ENCODE data around the gene CEP162. TPM values are rescaled to one million over a fixed set of nuclear protein-coding genes. Genes with fewer than 3 reads are reported as not detected.

Gene CEP162
- total and polyA plus RNA-seq, 2 donors (not counting 1 experiment from before 2014, with no cell fraction given), result 1.8 to 13.4 TPM

DNA sequence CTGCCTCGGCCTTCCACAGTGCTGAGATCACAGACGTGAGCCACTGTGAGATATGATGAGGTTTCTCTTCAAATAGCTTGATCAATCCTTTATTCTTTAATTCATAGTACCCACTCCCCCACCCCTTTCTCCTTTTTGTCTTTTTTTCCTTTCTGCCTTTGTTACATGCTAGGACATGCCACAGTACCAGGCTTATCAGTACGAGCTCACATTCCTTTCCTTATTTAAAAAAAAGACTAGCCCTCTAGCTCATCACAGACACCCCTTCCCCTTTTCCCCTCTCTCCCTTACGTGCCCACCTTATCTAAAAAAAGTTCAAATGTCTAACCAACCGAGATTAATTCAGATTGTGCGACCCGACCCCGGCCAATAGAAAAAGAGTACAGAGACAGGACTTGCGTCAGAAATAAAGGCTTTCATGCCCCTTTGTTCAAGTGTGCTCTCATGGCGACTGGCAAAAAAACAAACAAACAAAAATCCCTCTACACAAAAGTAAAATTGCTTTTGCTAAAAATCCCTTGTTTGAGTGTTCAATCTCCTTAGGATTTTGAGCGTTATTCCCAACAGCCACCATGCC, 144.7 kb downstream of the CEP162 start:
- Histone ChIP-seq H3K9me3 (ENCODE audit: control extremely low read depth in 1 of 3, control insufficient read depth in 2 of 3, insufficient read depth in 1 of 3, low read length in 2 of 3) (no peaks in the 10 kb centered on the region), H3K79me2 (ENCODE audit: control insufficient read depth, insufficient read depth, low read length) (no peaks in the 10 kb centered on the region), H4K20me1 (ENCODE audit: control insufficient read depth, insufficient read depth, low read length, poor library complexity, severe bottlenecking) (no peaks in the 10 kb centered on the region), H3K9ac (ENCODE audit: low read length) (no peak overlapping the region), H3K27me3 (replicated peaks in 1 of 4; ENCODE audit: control extremely low read depth in 1 of 4, control insufficient read depth in 3 of 4, insufficient read depth in 4 of 4, low read length in 3 of 4) (no peaks in the 10 kb centered on the region), H3K4me2 (replicated peaks; ENCODE audit: low read depth, low read length, poor library complexity, severe bottlenecking) (no peak overlapping the region), H2AFZ (ENCODE audit: insufficient read depth, low read depth, low read length, poor library complexity, severe bottlenecking) (no peak overlapping the region), H3K4me1 (ENCODE audit: control insufficient read depth in 2 of 2, insufficient read depth in 2 of 2, low read length in 2 of 2) (no peaks in the 10 kb centered on the region), H3K36me3 (replicated peaks in 1 of 2; ENCODE audit: control extremely low read depth in 1 of 2, control insufficient read depth in 1 of 2, extremely low read depth in 1 of 2, insufficient read depth in 2 of 2, low read length in 1 of 2) (no peaks in the 10 kb centered on the region), H3K4me3 (ENCODE audit: control extremely low read depth in 1 of 5, extremely low read depth in 1 of 5, insufficient read depth in 1 of 5, low read depth in 2 of 5, low read length in 4 of 5) (no peak overlapping the region), H3K27ac (ENCODE audit: low read length in 2 of 2) (no peak overlapping the region)
- Mint-ChIP-seq H3K9me3 (ENCODE audit: insufficient read depth) (no peaks in the 10 kb centered on the region), H3K27ac (no peak overlapping the region), H3K4me1 (no peaks in the 10 kb centered on the region), H3K4me3 (no peak overlapping the region), H3K27me3 (peaks cover 11% of the 10 kb centered on the region)
- TF ChIP-seq EZH2 (IDR thresholded peaks at IDR 0.05; ENCODE audit: borderline replicate concordance, insufficient read depth, low read depth, low read length, poor library complexity, severe bottlenecking) (no peak), CTCF (IDR thresholded peaks at IDR 0.05) (no peak)
- ATAC-seq (ENCODE audit: low read depth) (no peak), DNase-seq (no peak)
- intact Hi-C loops (cut with micrococcal nuclease), result no loop called here
- POLR2A ChIA-PET, result no interaction called here
- WGBS (ENCODE audit: insufficient coverage), result 83% methylated on average over 7 of the region's 11 CpGs
- CTCF ChIA-PET, result no interaction called here

DNA sequence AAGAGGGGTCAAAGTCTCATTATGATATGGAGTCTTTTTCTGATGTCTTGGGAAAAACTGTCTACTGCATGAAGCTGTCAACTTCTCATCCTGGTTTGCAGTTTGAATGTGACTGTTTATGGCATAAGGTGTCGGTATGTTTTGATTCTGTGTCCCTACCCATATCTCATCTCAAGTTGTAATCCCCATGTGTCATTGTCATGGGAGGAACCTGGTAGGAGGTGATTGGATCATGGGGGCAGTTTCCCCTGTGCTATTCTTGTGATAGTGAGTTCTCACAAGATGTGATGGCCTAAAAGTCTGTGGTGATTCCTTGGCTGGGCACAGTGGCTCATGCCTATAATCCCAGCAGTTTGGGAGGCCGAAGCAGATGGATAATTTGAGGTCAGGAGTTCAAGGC, 146.2 kb downstream of the CEP162 start:
- WGBS (ENCODE audit: insufficient coverage), result no CpG with 5 or more reads among the region's 2 CpGs
- Histone ChIP-seq H4K20me1 (ENCODE audit: control insufficient read depth, insufficient read depth, low read length, poor library complexity, severe bottlenecking) (no peaks in the 10 kb centered on the region), H2AFZ (ENCODE audit: insufficient read depth, low read depth, low read length, poor library complexity, severe bottlenecking) (no peak overlapping the region), H3K4me1 (ENCODE audit: control insufficient read depth in 2 of 2, insufficient read depth in 2 of 2, low read length in 2 of 2) (no peaks in the 10 kb centered on the region), H3K27me3 (replicated peaks in 1 of 4; ENCODE audit: control extremely low read depth in 1 of 4, control insufficient read depth in 3 of 4, insufficient read depth in 4 of 4, low read length in 3 of 4) (no peaks in the 10 kb centered on the region), H3K9me3 (ENCODE audit: control extremely low read depth in 1 of 3, control insufficient read depth in 2 of 3, insufficient read depth in 1 of 3, low read length in 2 of 3) (no peaks in the 10 kb centered on the region), H3K4me3 (ENCODE audit: control extremely low read depth in 1 of 5, extremely low read depth in 1 of 5, insufficient read depth in 1 of 5, low read depth in 2 of 5, low read length in 4 of 5) (no peak overlapping the region), H3K36me3 (replicated peaks in 1 of 2; ENCODE audit: control extremely low read depth in 1 of 2, control insufficient read depth in 1 of 2, extremely low read depth in 1 of 2, insufficient read depth in 2 of 2, low read length in 1 of 2) (no peaks in the 10 kb centered on the region), H3K79me2 (ENCODE audit: control insufficient read depth, insufficient read depth, low read length) (no peaks in the 10 kb centered on the region), H3K27ac (ENCODE audit: low read length in 2 of 2) (no peak overlapping the region), H3K9ac (ENCODE audit: low read length) (no peak overlapping the region), H3K4me2 (replicated peaks; ENCODE audit: low read depth, low read length, poor library complexity, severe bottlenecking) (no peak overlapping the region)
- Mint-ChIP-seq H3K27ac (no peak overlapping the region), H3K4me1 (no peaks in the 10 kb centered on the region), H3K9me3 (ENCODE audit: insufficient read depth) (no peaks in the 10 kb centered on the region), H3K27me3 (peaks cover 15% of the 10 kb centered on the region), H3K4me3 (no peak overlapping the region)
- intact Hi-C loops (cut with micrococcal nuclease), result no loop called here
- ATAC-seq (ENCODE audit: low read depth) (no peak), DNase-seq (no peak)
- CTCF ChIA-PET, result no interaction called here
- TF ChIP-seq EZH2 (IDR thresholded peaks at IDR 0.05; ENCODE audit: borderline replicate concordance, insufficient read depth, low read depth, low read length, poor library complexity, severe bottlenecking) (no peak), CTCF (IDR thresholded peaks at IDR 0.05) (no peak)
- POLR2A ChIA-PET, result no interaction called here
